ENCODE data around the gene ABI3. TPM values are rescaled to one million over a fixed set of nuclear protein-coding genes. Genes with fewer than 3 reads are reported as not detected.
"Not testable (repeated sequence)": the region's sequence is repeated elsewhere in the genome, so short reads cannot be mapped to it uniquely, and the experiment has no call there.

Gene ABI3
- polyA plus RNA-seq (ENCODE audit: low read depth in 6 of 6), result 10 to 100 TPM in 4 of 6 donors, 1 to 10 TPM in 2; 8.1 to 28.4 (median 18.0) TPM

- Mint-ChIP-seq H3K9me3 (no peaks in the 10 kb centered on the region), H3K36me3 (no peaks in the 10 kb centered on the region), H3K4me3 (peak within 1 kb of the TSS; percentile 91 to 94 (median 92)), H3K27ac (peak within 1 kb of the TSS; percentile 91 to 99 (median 94)), H3K27me3 (no peaks in the 10 kb centered on the region), H3K4me1 (peaks cover 62 to 74% (median 67%) of the 10 kb centered on the region in 3 donors)
- ATAC-seq (ENCODE audit: low read depth in 2 of 2) (peak; percentile 92 to 95), DNase-seq (peak; percentile 74)
Observed at GRCh38 chr17:49210158-49211029, at the start of gene ABI3, which contains the start of gene GNGT2. Gene ABI3 (plus strand): TSS chr17:49210707. CDS start chr17:49210725, 18 bp downstream. Gene GNGT2 (minus strand): TSS chr17:49210574. CDS start chr17:49207422, 3,152 bp downstream.

GRCh38 chr17:49162866-49163265 is 47.6 kb upstream of the ABI3 start:
- H3K27me3 Mint-ChIP-seq, result peaks cover 38 to 56% (median 54%) of the 10 kb centered on the region in 3 donors
- DNase-seq, result no peak
- peaks cover 0 to 3% (median 0%) of the 10 kb centered on the region in 7 donors for H3K9me3 Mint-ChIP-seq
- no peaks in the 10 kb centered on the region for H3K36me3 Mint-ChIP-seq
- no peak for ATAC-seq (ENCODE audit: low read depth in 2 of 2)
- H3K4me1 Mint-ChIP-seq, result no peaks in the 10 kb centered on the region
- no peak overlapping the region for H3K27ac Mint-ChIP-seq
- H3K4me3 Mint-ChIP-seq, result no peak overlapping the region

GRCh38 chr17:49165143-49165542 is 45.4 kb upstream of the ABI3 start:
- no peaks in the 10 kb centered on the region for H3K36me3 Mint-ChIP-seq
- H3K4me3 Mint-ChIP-seq, result peak overlapping the region in 1 of 8 donors; percentile 26
- no peak overlapping the region for H3K27ac Mint-ChIP-seq
- H3K27me3 Mint-ChIP-seq, result peaks cover 39 to 54% (median 53%) of the 10 kb centered on the region in 3 donors
- no peak for DNase-seq
- ATAC-seq (ENCODE audit: low read depth in 2 of 2), result no peak
- peaks cover 0 to 8% (median 3%) of the 10 kb centered on the region in 7 donors for H3K9me3 Mint-ChIP-seq
- no peaks in the 10 kb centered on the region for H3K4me1 Mint-ChIP-seq

GRCh38 chr17:49168706-49169105 is 41.8 kb upstream of the ABI3 start:
- Mint-ChIP-seq H3K4me1 (no peaks in the 10 kb centered on the region), H3K27ac (peak overlapping the region in 1 of 6 donors; percentile 74), H3K9me3 (peaks cover 0 to 17% (median 9%) of the 10 kb centered on the region in 7 donors), H3K36me3 (peaks cover 2 to 3% of the 10 kb centered on the region in 2 donors), H3K27me3 (peaks cover 58 to 81% (median 72%) of the 10 kb centered on the region in 3 donors), H3K4me3 (peak overlapping the region in 1 of 8 donors; percentile 13)
- no peak for ATAC-seq (ENCODE audit: low read depth in 2 of 2)
- no peak for DNase-seq

- DNase-seq (no peak), ATAC-seq (ENCODE audit: low read depth in 2 of 2) (no peak)
- Mint-ChIP-seq H3K9me3 (peaks cover 0 to 32% (median 20%) of the 10 kb centered on the region in 7 donors), H3K27me3 (peaks cover 67 to 88% (median 78%) of the 10 kb centered on the region in 3 donors), H3K36me3 (peaks cover 6 to 12% of the 10 kb centered on the region in 2 donors), H3K27ac (no peak overlapping the region), H3K4me1 (no peaks in the 10 kb centered on the region), H3K4me3 (no peak overlapping the region)
Observed at GRCh38 chr17:49170216-49170615, 40.3 kb upstream of the ABI3 start.

- Mint-ChIP-seq H3K27me3 (peaks cover 67 to 87% (median 78%) of the 10 kb centered on the region in 3 donors), H3K9me3 (peaks cover 1 to 37% (median 25%) of the 10 kb centered on the region in 7 donors), H3K36me3 (peaks cover 6 to 17% of the 10 kb centered on the region in 2 donors)
- not testable (repeated sequence) for DNase-seq; H3K4me3 Mint-ChIP-seq; H3K27ac Mint-ChIP-seq; H3K4me1 Mint-ChIP-seq; ATAC-seq (ENCODE audit: low read depth in 2 of 2)
Observed at GRCh38 chr17:49170711-49171110, 39.8 kb upstream of the ABI3 start.

GRCh38 chr17:49175978-49176377 is 34.5 kb upstream of the ABI3 start:
- not testable (repeated sequence) for H3K4me3 Mint-ChIP-seq; DNase-seq; H3K27ac Mint-ChIP-seq; H3K4me1 Mint-ChIP-seq; ATAC-seq (ENCODE audit: low read depth in 2 of 2)
- peaks cover 27 to 43% (median 35%) of the 10 kb centered on the region in 3 donors for H3K27me3 Mint-ChIP-seq
- H3K36me3 Mint-ChIP-seq, result peaks cover 15 to 22% of the 10 kb centered on the region in 2 donors
- H3K9me3 Mint-ChIP-seq, result peaks cover 4 to 48% (median 37%) of the 10 kb centered on the region in 7 donors

- DNase-seq (peak; percentile 53), ATAC-seq (ENCODE audit: low read depth in 2 of 2) (peak in 1 of 2 donors; percentile 48)
- H3K27me3 Mint-ChIP-seq, result peaks cover 0 to 17% (median 6%) of the 10 kb centered on the region in 3 donors
- H3K4me1 Mint-ChIP-seq, result peaks cover 3 to 5% (median 4%) of the 10 kb centered on the region in 3 donors
- peaks cover 4 to 40% (median 27%) of the 10 kb centered on the region in 7 donors for H3K9me3 Mint-ChIP-seq
- peak overlapping the region in 1 of 6 donors; percentile 78 for H3K27ac Mint-ChIP-seq
- H3K36me3 Mint-ChIP-seq, result peaks cover 8 to 9% of the 10 kb centered on the region in 2 donors
- H3K4me3 Mint-ChIP-seq, result no peak overlapping the region
Observed at GRCh38 chr17:49180303-49180702, 30.2 kb upstream of the ABI3 start.

GRCh38 chr17:49180998-49181635 is 29.4 kb upstream of the ABI3 start:
- Mint-ChIP-seq H3K4me3 (no peak overlapping the region), H3K4me1 (peaks cover 3 to 5% (median 4%) of the 10 kb centered on the region in 3 donors), H3K27me3 (peaks cover 0 to 14% (median 0%) of the 10 kb centered on the region in 3 donors), H3K36me3 (peaks cover under 1 to 5% of the 10 kb centered on the region in 2 donors), H3K27ac (no peak overlapping the region), H3K9me3 (peaks cover 0 to 37% (median 22%) of the 10 kb centered on the region in 7 donors)
- DNase-seq, result no peak
- ATAC-seq (ENCODE audit: low read depth in 2 of 2), result no peak

- no peak for ATAC-seq (ENCODE audit: low read depth in 2 of 2)
- H3K9me3 Mint-ChIP-seq, result peaks cover 0 to 19% (median 11%) of the 10 kb centered on the region in 7 donors
- peak overlapping the region in 1 of 8 donors; percentile 66 for H3K4me3 Mint-ChIP-seq
- no peaks in the 10 kb centered on the region for H3K36me3 Mint-ChIP-seq
- DNase-seq, result no peak
- no peak overlapping the region for H3K27ac Mint-ChIP-seq
- peaks cover 3 to 5% (median 4%) of the 10 kb centered on the region in 3 donors for H3K4me1 Mint-ChIP-seq
- peaks cover 0 to 14% (median 0%) of the 10 kb centered on the region in 3 donors for H3K27me3 Mint-ChIP-seq
Observed at GRCh38 chr17:49183341-49183740, 27.2 kb upstream of the ABI3 start.

- H3K4me1 Mint-ChIP-seq, result peaks cover 3 to 5% (median 4%) of the 10 kb centered on the region in 3 donors
Observed at GRCh38 chr17:49183801-49184200, 26.7 kb upstream of the ABI3 start.

GRCh38 chr17:49184522-49184921 is 26.0 kb upstream of the ABI3 start:
- not testable (repeated sequence) for H3K4me3 Mint-ChIP-seq; H3K4me1 Mint-ChIP-seq; ATAC-seq (ENCODE audit: low read depth in 2 of 2); H3K36me3 Mint-ChIP-seq; H3K27ac Mint-ChIP-seq; DNase-seq
- peaks cover 0 to 19% (median 11%) of the 10 kb centered on the region in 7 donors for H3K9me3 Mint-ChIP-seq
- H3K27me3 Mint-ChIP-seq, result peaks cover 0 to 14% (median 0%) of the 10 kb centered on the region in 3 donors

More at GRCh38 chr17:49183801-49184200, 26.7 kb upstream of the ABI3 start:
- Mint-ChIP-seq H3K4me3 (no peak overlapping the region), H3K27me3 (peaks cover 0 to 14% (median 0%) of the 10 kb centered on the region in 3 donors), H3K27ac (no peak overlapping the region), H3K9me3 (peaks cover 0 to 19% (median 11%) of the 10 kb centered on the region in 7 donors), H3K36me3 (no peaks in the 10 kb centered on the region)
- ATAC-seq (ENCODE audit: low read depth in 2 of 2) (no peak), DNase-seq (no peak)

GRCh38 chr17:49185381-49185780 is 25.1 kb upstream of the ABI3 start:
- not testable (repeated sequence) for H3K4me3 Mint-ChIP-seq; DNase-seq; H3K36me3 Mint-ChIP-seq; ATAC-seq (ENCODE audit: low read depth in 2 of 2); H3K4me1 Mint-ChIP-seq; H3K27ac Mint-ChIP-seq
- peaks cover 0 to 14% (median 0%) of the 10 kb centered on the region in 3 donors for H3K27me3 Mint-ChIP-seq
- peaks cover 0 to 19% (median 11%) of the 10 kb centered on the region in 7 donors for H3K9me3 Mint-ChIP-seq

All from naive B cell (primary cell).